ENCODE measurements around the gene SYNPO. TPM values are rescaled to one million over a fixed set of nuclear protein-coding genes. Genes with fewer than 3 reads are reported as not detected.
A peak's percentile ranks its signal among the peaks of the same experiment; 100 is the strongest.

SYNPO gene
- polyA plus RNA-seq, 1 experiment = 10.1 TPM

- ChIA-PET CTCF (interaction anchor here (0.7 kb wide), 1 partner anchor 161 kb away, joined by 3 read pairs; no protein-coding TSS in a partner anchor), POLR2A (interaction anchor here (1.4 kb wide), 1 partner anchor 54 kb away, joined by 7 read pairs; no protein-coding TSS in a partner anchor)
- Histone ChIP-seq H3K27me3 (ENCODE audit: control insufficient read depth, insufficient read depth, low read length) (no peaks in the 10 kb centered on the region), H3K9me3 (ENCODE audit: control insufficient read depth, insufficient read depth, low read length) (no peaks in the 10 kb centered on the region), H3K4me3 (ENCODE audit: low read depth, low read length) (no peak overlapping the region), H3K27ac (ENCODE audit: low read depth, low read length) (peak overlapping the region; percentile 77)
- no peak for TF ChIP-seq CTCF (IDR thresholded peaks at IDR 0.05; ENCODE audit: low read depth, low read length)
- DNase-seq (ENCODE audit: low read depth, low spot score) = no peak
Observed at GRCh38 chr5:150636391-150637244, 3.8 kb upstream of the SYNPO start.

- DNase-seq (ENCODE audit: low read depth, low spot score) = peak; percentile 75
- ChIA-PET CTCF (interaction anchor here (1.3 kb wide), 1 partner anchor 17 kb away, joined by 3 read pairs; no protein-coding TSS in a partner anchor), POLR2A (interaction anchor here (0.6 to 1.4 kb wide), 6 partner anchors 9 to 64 kb away, joined by 3 to 7 read pairs (median 4); no protein-coding TSS in a partner anchor)
- Histone ChIP-seq H3K9me3 (ENCODE audit: control insufficient read depth, insufficient read depth, low read length) (no peaks in the 10 kb centered on the region), H3K27me3 (ENCODE audit: control insufficient read depth, insufficient read depth, low read length) (no peaks in the 10 kb centered on the region), H3K27ac (ENCODE audit: low read depth, low read length) (peak overlapping the region; percentile 77), H3K4me3 (ENCODE audit: low read depth, low read length) (no peak overlapping the region)
- no peak for TF ChIP-seq CTCF (IDR thresholded peaks at IDR 0.05; ENCODE audit: low read depth, low read length)
Observed at GRCh38 chr5:150637245-150638052, 3.0 kb upstream of the SYNPO start.

GRCh38 chr5:150638053-150638444 is 2.4 kb upstream of the SYNPO start:
- peak overlapping the region; percentile 48 for H3K27ac ChIP-seq (ENCODE audit: low read depth, low read length)
- H3K9me3 ChIP-seq (ENCODE audit: control insufficient read depth, insufficient read depth, low read length) = no peaks in the 10 kb centered on the region
- ChIA-PET CTCF (interaction anchor here (1.3 kb wide), 1 partner anchor 16 kb away, joined by 3 read pairs; no protein-coding TSS in a partner anchor), POLR2A (interaction anchor here (0.6 to 1.4 kb wide), 7 partner anchors 9 to 65 kb away, joined by 3 to 7 read pairs (median 3); no protein-coding TSS in a partner anchor)
- TF ChIP-seq CTCF (IDR thresholded peaks at IDR 0.05; ENCODE audit: low read depth, low read length) = no peak
- DNase-seq (ENCODE audit: low read depth, low spot score) = no peak
- no peaks in the 10 kb centered on the region for H3K27me3 ChIP-seq (ENCODE audit: control insufficient read depth, insufficient read depth, low read length)
- H3K4me3 ChIP-seq (ENCODE audit: low read depth, low read length) = no peak overlapping the region

- no peak overlapping the region for H3K4me3 ChIP-seq (ENCODE audit: low read depth, low read length)
- no peak for TF ChIP-seq CTCF (IDR thresholded peaks at IDR 0.05; ENCODE audit: low read depth, low read length)
- H3K9me3 ChIP-seq (ENCODE audit: control insufficient read depth, insufficient read depth, low read length) = no peaks in the 10 kb centered on the region
- POLR2A ChIA-PET = interaction anchor here (1.0 to 1.2 kb wide), 3 partner anchors 12 to 65 kb away, joined by 3 read pairs; no protein-coding TSS in a partner anchor
- no peak for DNase-seq (ENCODE audit: low read depth, low spot score)
- no peaks in the 10 kb centered on the region for H3K27me3 ChIP-seq (ENCODE audit: control insufficient read depth, insufficient read depth, low read length)
- H3K27ac ChIP-seq (ENCODE audit: low read depth, low read length) = no peak overlapping the region
- CTCF ChIA-PET = interaction anchor here (0.6 to 1.3 kb wide), 4 partner anchors 15 to 93 kb away, joined by 3 to 8 read pairs (median 3); partner anchors contain the start of gene RBM22
Observed at GRCh38 chr5:150638488-150639376, 1.7 kb upstream of the SYNPO start.
